Transverse colon (tissue), 4 donors: ENCODE results near the gene D2HGDH. TPM values are rescaled to one million over a fixed set of nuclear protein-coding genes. Genes with fewer than 3 reads are reported as not detected.
"Not testable (repeated sequence)": the region's sequence is repeated elsewhere in the genome, so short reads cannot be mapped to it uniquely, and the experiment has no call there.

ENCODE experiments used
- DNase-seq: peaks from one replicate; pipeline ENCODE4 v3.0.0-alpha.2; 2019
- H3K27ac ChIP-seq, 4 donors: fragments of 200-600 bp; sonication (generic); 2 replicates each; pipeline ENCODE4 v1.5.1; 2016 to 2018; ENCODE audit warnings: inconsistent platforms in 4 of 4
- H3K27me3 ChIP-seq: fragments of 200-600 bp; sonication (generic); 2 replicates; pipeline ENCODE4 v1.5.1; 2017; ENCODE audit warnings: inconsistent platforms
- H3K36me3 ChIP-seq, 4 donors: fragments of 200-600 bp; sonication (generic); 2 replicates each; pipeline ENCODE4 v1.5.1; 2017 to 2019; ENCODE audit warnings: inconsistent platforms in 4 of 4
- H3K4me1 ChIP-seq, 4 donors: fragments of 200-600 bp; sonication (generic); 2 replicates each; pipeline ENCODE4 v1.5.1; 2017 to 2020; ENCODE audit warnings: inconsistent platforms in 4 of 4
- H3K4me3 ChIP-seq, 4 donors: fragments of 200-600 bp; sonication (generic); 1 replicate in 1 of 4; 2 replicates in 3 of 4; pipeline versions ENCODE4 v1.5.1 to v1.6.1; 2017 to 2019; ENCODE audit warnings: inconsistent platforms in 4 of 4
- H3K9me3 ChIP-seq, 2 donors: fragments of 200-600 bp; sonication (generic); 2 replicates each; pipeline ENCODE4 v1.5.1; 2017 to 2019; ENCODE audit warnings: inconsistent platforms in 2 of 2
- CTCF ChIP-seq, 5 experiments: fragments of 200-600 bp in 3 of 5; fragments of 450-650 bp in 2 of 5; sonication (generic) in 3 of 5; IDR thresholded peaks; 1 replicate in 2 of 5; 2 replicates in 3 of 5; pipeline ENCODE4 v1.5.1; 2016 to 2017; ENCODE audit warnings: antibody characterized with exemption in 5 of 5, inconsistent platforms in 3 of 5, mild to moderate bottlenecking in 2 of 5, moderate library complexity in 1 of 5
- EP300 ChIP-seq: sonication (generic); formaldehyde crosslinking; IDR thresholded peaks from one replicate; pipeline ENCODE4 v1.6.1; 2017; ENCODE audit warnings: antibody characterized with exemption, low read depth
- POLR2A ChIP-seq: fragments of 450-650 bp; IDR thresholded peaks from one replicate; pipeline ENCODE4 v1.6.1; 2016; ENCODE audit warnings: antibody characterized with exemption, mild to moderate bottlenecking, moderate library complexity
- POLR2AphosphoS5 ChIP-seq, 3 donors: sonication (generic); formaldehyde crosslinking; IDR thresholded peaks; one replicate each; pipeline ENCODE4 v1.6.1; 2016; ENCODE audit warnings: antibody characterized with exemption in 3 of 3
- WGBS, 2 donors: methylation state at CpG; one replicate each; pipeline ENCODE4 v1.1.5; 2018; ENCODE audit warnings: low coverage in 1 of 2; 5-methylcytosine and 5-hydroxymethylcytosine counted together
- in situ Hi-C, 4 donors: fragments of 200-750 bp; cut with MboI; loops; one replicate each; pipeline versions ENCODE4 v1.15.0 to v1.15.1; 2017; ENCODE audit warnings: low sequenced_read_pairs in 3 of 4, low pct_ligation_motif_present in 1 of 4, low pct_unique_long_range_greater_than_20kb in 1 of 4
- intact Hi-C: fragments of 100-400 bp; cut with DNase I; formaldehyde crosslinking; loops from one replicate; pipeline ENCODE4 v1.15.1; 2023; ENCODE audit warnings: low total_unique reads
- total RNA-seq, 4 donors: library from RNA; depleted of rRNA; stranded (reverse); fragments of >200 nt; gene quantifications; one replicate each; pipeline ENCODE4 v1.1.0, GENCODE V29; 2016

The D2HGDH gene
- total RNA-seq, 4 donors from 2014 or later, result 53.2 to 150 (median 55.5) TPM

GRCh38 chr2:241816431-241817121, 82.1 kb downstream of the D2HGDH start:
- no peak for DNase-seq
- no peak overlapping the region for H3K4me3 ChIP-seq
- no peak for TF ChIP-seq EP300
- TF ChIP-seq POLR2AphosphoS5 (IDR thresholded peaks at IDR 0.05), result no peak
- no peak for TF ChIP-seq POLR2A
- TF ChIP-seq CTCF (IDR thresholded peaks at IDR 0.05), result no peak
- WGBS, 2 donors, result 74% methylated on average over 26 of the region's 33 CpGs; no CpG with 5 or more reads in 1 of the 2 donors
- intact Hi-C loops, result no loop called here
- H3K27ac ChIP-seq, result no peak overlapping the region
- no peaks in the 10 kb centered on the region for H3K36me3 ChIP-seq
- peaks cover 4 to 21% (median 12%) of the 10 kb centered on the region in 4 donors for H3K4me1 ChIP-seq
- H3K27me3 ChIP-seq, result peaks cover 3% of the 10 kb centered on the region
- in situ Hi-C loops, result no loop called here
- H3K9me3 ChIP-seq, result no peaks in the 10 kb centered on the region

GRCh38 chr2:241817126-241817820, 82.8 kb downstream of the D2HGDH start:
- no peaks in the 10 kb centered on the region for H3K9me3 ChIP-seq
- H3K27me3 ChIP-seq, result peaks cover 3% of the 10 kb centered on the region
- H3K27ac ChIP-seq, result peak overlapping the region in 1 of 4 donors; percentile 2
- intact Hi-C loops (no loop called here), in situ Hi-C loops (no loop called here)
- H3K4me1 ChIP-seq, result peaks cover 4 to 21% (median 12%) of the 10 kb centered on the region in 4 donors
- H3K4me3 ChIP-seq, result no peak overlapping the region
- no peaks in the 10 kb centered on the region for H3K36me3 ChIP-seq
- DNase-seq, result peak; percentile 34
- WGBS, 2 donors, result 51% methylated on average over 16 of the region's 16 CpGs; no CpG with 5 or more reads in 1 of the 2 donors
- TF ChIP-seq POLR2A (no peak), POLR2AphosphoS5 (IDR thresholded peaks at IDR 0.05) (no peak), EP300 (no peak), CTCF (IDR thresholded peaks at IDR 0.05) (no peak)

DNA sequence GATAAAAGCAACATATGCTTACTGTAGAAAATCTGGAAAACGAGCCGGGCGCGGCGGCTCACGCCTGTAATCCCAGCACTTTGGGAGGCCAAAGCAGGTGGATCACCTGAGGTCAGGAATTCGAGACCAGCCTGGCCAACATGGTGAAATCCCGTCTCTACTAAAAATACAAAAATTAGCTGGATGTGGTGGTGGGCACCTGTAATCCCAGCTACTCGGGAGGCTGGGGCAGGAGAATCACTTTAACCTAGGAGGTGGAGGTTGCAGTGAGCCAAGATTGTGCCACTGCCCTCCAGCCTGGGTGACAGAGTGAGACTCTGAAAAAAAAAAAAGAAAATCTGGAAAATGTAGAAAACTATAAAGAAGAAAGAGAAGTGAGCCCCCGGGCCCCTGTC, 83.4 kb downstream of the D2HGDH start:
- Histone ChIP-seq H3K4me1 (peaks cover 4 to 21% (median 12%) of the 10 kb centered on the region in 4 donors), H3K27ac (peak overlapping the region in 1 of 4 donors; percentile 2)
- in situ Hi-C loops, H3K4me3 ChIP-seq, H3K9me3 ChIP-seq, DNase-seq, H3K36me3 ChIP-seq, intact Hi-C loops, H3K27me3 ChIP-seq: not testable (repeated sequence)
- WGBS, 2 donors, result 60 to 64% methylated on average over 9 to 10 of the region's 10 CpGs

Other genes starting within 250 kb of the D2HGDH start
- gene STK25, start 226.0 kb upstream of the D2HGDH start, total RNA-seq, result 100 to 1,000 TPM; 159 to 427 (median 205) TPM
- 10 to 100 TPM; 21.0 to 84.2 (median 24.4) TPM for gene BOK, start 175.9 kb upstream of the D2HGDH start, total RNA-seq
- 100 to 1,000 TPM in 1 of 4 donors, 10 to 100 TPM in 3; 65.1 to 142 (median 82.8) TPM for gene THAP4, start 97.5 kb upstream of the D2HGDH start, total RNA-seq
- gene ATG4B, start 96.9 kb upstream of the D2HGDH start, total RNA-seq, result 100 to 1,000 TPM in 3 of 4 donors, 10 to 100 TPM in 1; 62.9 to 400 (median 137) TPM
- gene DTYMK, start 47.8 kb upstream of the D2HGDH start, total RNA-seq, result 10 to 100 TPM in 2 of 4 donors, 1 to 10 TPM in 2; 3.4 to 27.9 (median 11.4) TPM
- 10 to 100 TPM; 37.4 to 94.3 (median 56.3) TPM for gene ING5, start 32.6 kb upstream of the D2HGDH start, total RNA-seq
- 100 to 1,000 TPM in 1 of 4 donors, 10 to 100 TPM in 3; 50.8 to 364 (median 76.0) TPM for gene GAL3ST2, start 42.2 kb downstream of the D2HGDH start, total RNA-seq
- 100 to 1,000 TPM in 2 of 4 donors, 10 to 100 TPM in 2; 58.1 to 195 (median 93.9) TPM for gene NEU4, start 74.6 kb downstream of the D2HGDH start, total RNA-seq
- under 1 TPM in 2 of 4 donors, not detected in 2; 0.55 to 0.64 TPM for gene PDCD1, start 124.3 kb downstream of the D2HGDH start, total RNA-seq
- under 1 TPM in 1 of 4 donors, not detected in 3; 0.16 TPM for gene RTP5, start 135.1 kb downstream of the D2HGDH start, total RNA-seq